ENCODE data around the gene VIP. TPM values are rescaled to one million over a fixed set of nuclear protein-coding genes. Genes with fewer than 3 reads are reported as not detected.

Gene VIP
- total RNA-seq, 1 experiment from 2014 or later = not detected

DNA sequence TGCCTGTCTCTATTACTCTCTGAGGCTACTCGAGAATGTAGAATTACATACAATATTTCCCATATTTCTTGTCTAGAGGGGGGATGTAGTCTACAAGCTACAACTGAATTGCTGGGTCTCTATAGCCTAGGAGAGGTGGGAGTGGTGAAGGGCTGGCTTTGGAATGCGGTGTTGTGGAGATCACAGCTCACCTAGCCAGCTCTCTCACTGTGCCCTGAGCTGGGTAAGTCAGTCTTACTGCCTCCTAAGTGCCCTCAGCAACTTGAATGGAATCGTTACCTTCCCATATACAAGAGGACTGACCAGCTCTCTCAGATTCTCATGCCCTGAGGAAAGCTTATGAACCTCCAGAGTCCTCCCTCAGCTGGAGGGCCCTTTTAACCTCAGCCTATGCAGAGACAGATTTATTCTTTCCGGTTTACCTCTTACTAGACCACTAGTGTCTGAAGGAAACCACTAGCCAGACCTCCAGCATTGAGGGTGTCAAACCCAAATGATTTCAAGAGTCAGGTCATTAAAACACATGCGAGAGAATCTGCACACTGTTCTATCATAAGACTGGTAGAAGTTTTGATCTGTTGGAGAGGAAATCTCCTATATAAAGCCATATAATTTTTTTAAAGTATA lies 20.6 kb downstream of the VIP start:
- peaks cover 43% of the 10 kb centered on the region; the same call in 1 of the 2 replicates for H3K27me3 ChIP-seq (ENCODE audit: insufficient read depth, low read length)

More for the DNA sequence above, 20.6 kb downstream of the VIP start:
- BruUV-seq (replicated peaks) = no TSS peak
- ATAC-seq = no peak
- H3K9me2 ChIP-seq (ENCODE audit: insufficient read depth) = no peaks in the 10 kb centered on the region
- H3K4me3 ChIP-seq (replicated peaks in 1 of 2; ENCODE audit: low read depth in 1 of 2, low read length in 2 of 2) = no peak overlapping the region
- no peaks in the 10 kb centered on the region for H3K36me3 ChIP-seq (ENCODE audit: control insufficient read depth in 1 of 2, insufficient read depth in 2 of 2, low read length in 2 of 2)
- POLR2A ChIA-PET = no interaction called here
- H3K27ac ChIP-seq (ENCODE audit: low read depth, low read length) = no peak overlapping the region
- H3K9ac ChIP-seq (ENCODE audit: low read length) = no peak overlapping the region
- no peak for DNase-seq (ENCODE audit: low read depth, low spot score)
- RAD21 ChIA-PET (ENCODE audit: low non-redundant PET in 1 of 2, low total read pairs in 2 of 2, uncharacterized antibody in 2 of 2, unreplicated experiment in 2 of 2) = no interaction called here
- H3K4me1 ChIP-seq (ENCODE audit: control insufficient read depth in 1 of 2, insufficient read depth in 2 of 2, low read length in 2 of 2) = no peaks in the 10 kb centered on the region
- H3K9me3 ChIP-seq (ENCODE audit: control insufficient read depth in 1 of 2, insufficient read depth in 1 of 2, low read depth in 1 of 2, low read length in 2 of 2) = no peaks in the 10 kb centered on the region
- no peak overlapping the region for H3K4me2 ChIP-seq (ENCODE audit: low read length)
- H2AFZ ChIP-seq (ENCODE audit: low read depth, low read length, poor library complexity, severe bottlenecking) = no peak overlapping the region
- intact Hi-C loops (cut with micrococcal nuclease) = no loop called here
- TF ChIP-seq, protein P1, sequence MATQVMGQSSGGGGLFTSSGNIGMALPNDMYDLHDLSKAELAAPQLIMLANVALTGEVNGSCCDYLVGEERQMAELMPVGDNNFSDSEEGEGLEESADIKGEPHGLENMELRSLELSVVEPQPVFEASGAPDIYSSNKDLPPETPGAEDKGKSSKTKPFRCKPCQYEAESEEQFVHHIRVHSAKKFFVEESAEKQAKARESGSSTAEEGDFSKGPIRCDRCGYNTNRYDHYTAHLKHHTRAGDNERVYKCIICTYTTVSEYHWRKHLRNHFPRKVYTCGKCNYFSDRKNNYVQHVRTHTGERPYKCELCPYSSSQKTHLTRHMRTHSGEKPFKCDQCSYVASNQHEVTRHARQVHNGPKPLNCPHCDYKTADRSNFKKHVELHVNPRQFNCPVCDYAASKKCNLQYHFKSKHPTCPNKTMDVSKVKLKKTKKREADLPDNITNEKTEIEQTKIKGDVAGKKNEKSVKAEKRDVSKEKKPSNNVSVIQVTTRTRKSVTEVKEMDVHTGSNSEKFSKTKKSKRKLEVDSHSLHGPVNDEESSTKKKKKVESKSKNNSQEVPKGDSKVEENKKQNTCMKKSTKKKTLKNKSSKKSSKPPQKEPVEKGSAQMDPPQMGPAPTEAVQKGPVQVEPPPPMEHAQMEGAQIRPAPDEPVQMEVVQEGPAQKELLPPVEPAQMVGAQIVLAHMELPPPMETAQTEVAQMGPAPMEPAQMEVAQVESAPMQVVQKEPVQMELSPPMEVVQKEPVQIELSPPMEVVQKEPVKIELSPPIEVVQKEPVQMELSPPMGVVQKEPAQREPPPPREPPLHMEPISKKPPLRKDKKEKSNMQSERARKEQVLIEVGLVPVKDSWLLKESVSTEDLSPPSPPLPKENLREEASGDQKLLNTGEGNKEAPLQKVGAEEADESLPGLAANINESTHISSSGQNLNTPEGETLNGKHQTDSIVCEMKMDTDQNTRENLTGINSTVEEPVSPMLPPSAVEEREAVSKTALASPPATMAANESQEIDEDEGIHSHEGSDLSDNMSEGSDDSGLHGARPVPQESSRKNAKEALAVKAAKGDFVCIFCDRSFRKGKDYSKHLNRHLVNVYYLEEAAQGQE (IDR thresholded peaks at IDR 0.05; ENCODE audit: low read depth) = no peak
- no peak for TF ChIP-seq YY1 (IDR thresholded peaks at IDR 0.05; ENCODE audit: extremely low read depth, insufficient replicate concordance, low read depth, low read length)
- TF ChIP-seq TCF7L2 (IDR thresholded peaks at IDR 0.05; ENCODE audit: borderline replicate concordance, extremely low read depth, insufficient read depth, insufficient read length) = no peak
- TF ChIP-seq MAX (IDR thresholded peaks at IDR 0.05) = no peak
- no peak for TF ChIP-seq EZH2phosphoT487 (IDR thresholded peaks at IDR 0.05; ENCODE audit: borderline replicate concordance)
- TF ChIP-seq SRF (IDR thresholded peaks at IDR 0.05; ENCODE audit: low read depth) = no peak
- TF ChIP-seq, protein P2, sequence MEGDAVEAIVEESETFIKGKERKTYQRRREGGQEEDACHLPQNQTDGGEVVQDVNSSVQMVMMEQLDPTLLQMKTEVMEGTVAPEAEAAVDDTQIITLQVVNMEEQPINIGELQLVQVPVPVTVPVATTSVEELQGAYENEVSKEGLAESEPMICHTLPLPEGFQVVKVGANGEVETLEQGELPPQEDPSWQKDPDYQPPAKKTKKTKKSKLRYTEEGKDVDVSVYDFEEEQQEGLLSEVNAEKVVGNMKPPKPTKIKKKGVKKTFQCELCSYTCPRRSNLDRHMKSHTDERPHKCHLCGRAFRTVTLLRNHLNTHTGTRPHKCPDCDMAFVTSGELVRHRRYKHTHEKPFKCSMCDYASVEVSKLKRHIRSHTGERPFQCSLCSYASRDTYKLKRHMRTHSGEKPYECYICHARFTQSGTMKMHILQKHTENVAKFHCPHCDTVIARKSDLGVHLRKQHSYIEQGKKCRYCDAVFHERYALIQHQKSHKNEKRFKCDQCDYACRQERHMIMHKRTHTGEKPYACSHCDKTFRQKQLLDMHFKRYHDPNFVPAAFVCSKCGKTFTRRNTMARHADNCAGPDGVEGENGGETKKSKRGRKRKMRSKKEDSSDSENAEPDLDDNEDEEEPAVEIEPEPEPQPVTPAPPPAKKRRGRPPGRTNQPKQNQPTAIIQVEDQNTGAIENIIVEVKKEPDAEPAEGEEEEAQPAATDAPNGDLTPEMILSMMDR (IDR thresholded peaks at IDR 0.05 in 2 of 3, conservative IDR thresholded peaks at IDR 0.05 in 1 of 3; ENCODE audit: borderline replicate concordance in 1 of 3, insufficient read depth in 1 of 3, low read depth in 2 of 3, low read length in 2 of 3) = no peak
- TF ChIP-seq FOSL1 (IDR thresholded peaks at IDR 0.05; ENCODE audit: low read depth) = no peak
- TF ChIP-seq EGR1 (IDR thresholded peaks at IDR 0.05; ENCODE audit: low read depth) = no peak
- no peak for TF ChIP-seq SIN3A (IDR thresholded peaks at IDR 0.05; ENCODE audit: low read depth)
- TF ChIP-seq JUND (IDR thresholded peaks at IDR 0.05) = no peak
- TF ChIP-seq CBX3 (IDR thresholded peaks at IDR 0.05; ENCODE audit: low read depth) = no peak
- TF ChIP-seq ELF1 (IDR thresholded peaks at IDR 0.05; ENCODE audit: borderline replicate concordance, low read depth) = no peak
- no peak for TF ChIP-seq EZH2 (IDR thresholded peaks at IDR 0.05)
- TF ChIP-seq, protein P3, sequence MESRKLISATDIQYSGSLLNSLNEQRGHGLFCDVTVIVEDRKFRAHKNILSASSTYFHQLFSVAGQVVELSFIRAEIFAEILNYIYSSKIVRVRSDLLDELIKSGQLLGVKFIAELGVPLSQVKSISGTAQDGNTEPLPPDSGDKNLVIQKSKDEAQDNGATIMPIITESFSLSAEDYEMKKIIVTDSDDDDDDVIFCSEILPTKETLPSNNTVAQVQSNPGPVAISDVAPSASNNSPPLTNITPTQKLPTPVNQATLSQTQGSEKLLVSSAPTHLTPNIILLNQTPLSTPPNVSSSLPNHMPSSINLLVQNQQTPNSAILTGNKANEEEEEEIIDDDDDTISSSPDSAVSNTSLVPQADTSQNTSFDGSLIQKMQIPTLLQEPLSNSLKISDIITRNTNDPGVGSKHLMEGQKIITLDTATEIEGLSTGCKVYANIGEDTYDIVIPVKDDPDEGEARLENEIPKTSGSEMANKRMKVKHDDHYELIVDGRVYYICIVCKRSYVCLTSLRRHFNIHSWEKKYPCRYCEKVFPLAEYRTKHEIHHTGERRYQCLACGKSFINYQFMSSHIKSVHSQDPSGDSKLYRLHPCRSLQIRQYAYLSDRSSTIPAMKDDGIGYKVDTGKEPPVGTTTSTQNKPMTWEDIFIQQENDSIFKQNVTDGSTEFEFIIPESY (IDR thresholded peaks at IDR 0.05; ENCODE audit: extremely low read depth, insufficient replicate concordance, low read length) = no peak
- TF ChIP-seq ZFX (IDR thresholded peaks at IDR 0.05) = no peak
- TF ChIP-seq ZNF274 (IDR thresholded peaks at IDR 0.05; ENCODE audit: low read depth, low read length) = no peak
- no peak for TF ChIP-seq POLR2A (IDR thresholded peaks at IDR 0.05; ENCODE audit: borderline replicate concordance, extremely low read depth, insufficient read depth, insufficient read length)
- no peak for TF ChIP-seq RAD21 (IDR thresholded peaks at IDR 0.05; ENCODE audit: low read depth)
- CTCF ChIA-PET = no interaction called here
- no peaks in the 10 kb centered on the region for H3K79me2 ChIP-seq (ENCODE audit: insufficient read depth, low read length)
- no peaks in the 10 kb centered on the region for H4K20me1 ChIP-seq (ENCODE audit: insufficient read depth)
